H1 (cell line): ENCODE data around the gene NAA38. TPM values are rescaled to one million over a fixed set of nuclear protein-coding genes. Genes with fewer than 3 reads are reported as not detected.

Experiments
- ASH2L ChIP-seq: fragments of 200-600, 300-600 bp; sonication (generic); IDR thresholded peaks from one replicate; pipeline ENCODE4 v1.7.1; 2017; ENCODE audit warnings: low read length
- BACH1 ChIP-seq: IDR thresholded peaks from 2 replicates; pipeline ENCODE4 v1.6.1; 2012; ENCODE audit warnings: low read length, improper control_type of control experiment
- CBX5 ChIP-seq: fragments of 300-800, 300-1000 bp; sonication (generic); IDR thresholded peaks from 2 replicates; pipeline ENCODE4 v1.7.1; 2016; ENCODE audit warnings: antibody characterized with exemption, low read length, low read depth
- CTBP2 ChIP-seq: IDR thresholded peaks from 2 replicates; pipeline ENCODE4 v1.7.0; 2011; ENCODE audit warnings: borderline replicate concordance, mild to moderate bottlenecking, moderate library complexity, mixed read lengths, low read length; ENCODE audit not compliant: insufficient read depth, insufficient read length
- CTCF ChIP-seq, 3 experiments: IDR thresholded peaks; 1 replicate in 2 of 3; 2 replicates in 1 of 3; pipeline versions ENCODE4 v1.5.1 to v1.6.1; 2011; ENCODE audit warnings: low read length in 3 of 3, mild to moderate bottlenecking in 3 of 3, inconsistent platforms in 2 of 3, low read depth in 1 of 3, moderate library complexity in 1 of 3; ENCODE audit not compliant: insufficient read depth in 1 of 3; ENCODE audit errors: control extremely low read depth in 1 of 3
- EZH2 ChIP-seq: fragments of 200-600 bp; sonication (generic); IDR thresholded peaks from 2 replicates; pipeline ENCODE4 v1.7.1; 2012; ENCODE audit warnings: low read depth, mild to moderate bottlenecking, moderate library complexity, low read length, inconsistent platforms; ENCODE audit not compliant: severe bottlenecking
- HDAC2 ChIP-seq, 2 experiments: fragments of 300-600 bp in 1 of 2; sonication (generic) in 1 of 2; IDR thresholded peaks; 2 replicates each; pipeline ENCODE4 v1.6.1; 2011 to 2012; ENCODE audit warnings: low read depth in 2 of 2, low read length in 2 of 2, mild to moderate bottlenecking in 2 of 2, moderate library complexity in 2 of 2, borderline replicate concordance in 1 of 2, inconsistent platforms in 1 of 2
- KDM5A ChIP-seq: fragments of 200-600 bp; IDR thresholded peaks from 2 replicates; pipeline ENCODE4 v1.7.1; 2012; ENCODE audit warnings: mild to moderate bottlenecking, low read length, inconsistent platforms, mixed read lengths
- NANOG ChIP-seq: IDR thresholded peaks from 2 replicates; pipeline ENCODE4 v1.6.1; 2011; ENCODE audit warnings: low read length, low read depth, mild to moderate bottlenecking, inconsistent platforms; ENCODE audit not compliant: insufficient read depth, poor library complexity, severe bottlenecking
- NRF1 ChIP-seq: IDR thresholded peaks from 2 replicates; pipeline ENCODE4 v1.6.1; 2011; ENCODE audit warnings: mild to moderate bottlenecking, low read depth, low read length, improper control_type of control experiment
- PHF8 ChIP-seq: fragments of 200-600 bp; sonication (generic); conservative IDR thresholded peaks from 2 replicates; pipeline ENCODE4 v1.7.1; 2012; ENCODE audit warnings: low read depth, mild to moderate bottlenecking, inconsistent platforms, low read length, moderate library complexity
- POLR2A ChIP-seq, 2 experiments: IDR thresholded peaks; 1 replicate in 1 of 2; 2 replicates in 1 of 2; pipeline ENCODE4 v1.6.1; 2011; ENCODE audit warnings: low read depth in 2 of 2, low read length in 2 of 2, mild to moderate bottlenecking in 2 of 2; ENCODE audit errors: control extremely low read depth in 1 of 2
- RBBP5 ChIP-seq: IDR thresholded peaks from 2 replicates; pipeline ENCODE4 v1.7.1; 2012; ENCODE audit warnings: low read depth, mild to moderate bottlenecking, inconsistent platforms, low read length, moderate library complexity, borderline replicate concordance
- RFX5 ChIP-seq: IDR thresholded peaks from 2 replicates; pipeline ENCODE4 v1.6.1; 2011; ENCODE audit warnings: low read depth, low read length, improper control_type of control experiment, borderline replicate concordance
- RXRA ChIP-seq: IDR thresholded peaks from 2 replicates; pipeline ENCODE4 v1.6.1; 2011; ENCODE audit warnings: low read depth, mild to moderate bottlenecking, low read length, moderate library complexity; ENCODE audit not compliant: insufficient read depth
- SP1 ChIP-seq: IDR thresholded peaks from 2 replicates; pipeline ENCODE4 v1.6.1; 2011; ENCODE audit warnings: low read depth, low read length
- SP4 ChIP-seq: IDR thresholded peaks from 2 replicates; pipeline ENCODE4 v1.6.1; 2012; ENCODE audit warnings: low read length, inconsistent platforms
- TCF12 ChIP-seq: IDR thresholded peaks from 2 replicates; pipeline ENCODE4 v1.6.1; 2011; ENCODE audit warnings: low read depth, mild to moderate bottlenecking, low read length
- TEAD4 ChIP-seq: IDR thresholded peaks from 2 replicates; pipeline ENCODE4 v1.6.1; 2012; ENCODE audit warnings: low read depth, low read length, inconsistent platforms, mixed read lengths
- YY1 ChIP-seq: IDR thresholded peaks from 2 replicates; pipeline ENCODE4 v1.6.1; 2011; ENCODE audit warnings: low read depth, mild to moderate bottlenecking, low read length
- ZNF274 ChIP-seq: IDR thresholded peaks from 2 replicates; pipeline ENCODE4 v1.7.0; 2012; ENCODE audit warnings: low read length, borderline replicate concordance; ENCODE audit errors: extremely low read depth
- polyA plus RNA-seq, 7 experiments: library from polyadenylated mRNA; depleted of rRNA in 3 of 7; stranded (reverse) in 5 of 7; unstranded in 2 of 7; fragments of >200 nt in 5 of 7; fragments of 200-250 nt in 2 of 7; gene quantifications; 1 replicate in 5 of 7; 2 replicates in 1 of 7; 4 replicates in 1 of 7; pipeline versions ENCODE4 v1.2.1 to v1.2.3, GENCODE V29; 2011 to 2013; ENCODE audit warnings: missing spikeins in 2 of 7, mixed read lengths in 2 of 7
- total RNA-seq: library from RNA; stranded (reverse); fragmentation: NEBNext Ultra II Directional; extraction: Animal tissue kit (Norgen Biotek cat#: 25700); gene quantifications from 2 replicates; pipeline ENCODE4 v1.2.1, GENCODE V29; 2021

The NAA38 gene
- total and polyA plus RNA-seq, 2 of the 8 experiments (the other 6 are each of a cell fraction or from before 2014, with no cell fraction given): 30.2 to 109 TPM

DNA sequence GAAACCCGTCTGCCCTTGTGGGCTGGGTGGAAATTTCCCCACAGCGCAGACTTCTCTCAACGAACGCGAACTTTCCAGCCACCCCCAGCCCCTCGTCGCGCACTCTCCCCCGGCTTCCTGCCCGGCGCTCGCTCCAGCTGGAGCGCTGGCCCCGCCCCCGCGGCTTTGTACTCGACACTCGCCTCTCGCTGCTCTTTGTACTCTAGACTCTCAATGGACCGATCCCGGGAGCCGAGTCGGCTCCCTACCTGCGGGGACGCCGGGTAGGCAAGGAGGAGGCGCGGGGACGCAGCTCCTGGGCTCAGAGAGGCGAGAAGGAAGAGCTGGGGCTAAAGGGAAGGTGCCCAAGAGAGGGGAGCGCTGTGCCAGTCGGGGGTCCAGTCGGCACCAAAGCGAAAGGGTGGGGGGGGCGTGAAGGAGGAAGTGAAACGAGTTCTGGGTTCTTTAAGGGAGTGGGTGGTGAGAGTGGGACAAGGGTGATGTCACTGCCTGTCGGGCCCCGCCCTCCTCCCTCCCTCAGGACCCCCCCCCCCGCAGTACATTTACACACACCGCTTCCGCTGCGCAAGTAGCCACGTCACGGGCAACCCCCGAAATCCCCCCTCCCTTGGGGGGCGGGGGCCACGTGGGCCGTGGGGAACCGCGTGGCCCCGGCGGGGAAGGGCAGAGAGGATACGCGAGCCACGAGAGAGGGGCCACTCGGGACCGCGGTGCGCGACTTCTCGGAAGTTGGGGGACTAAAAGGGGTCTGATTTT lies 13.6 kb downstream of the NAA38 start (continued):
- TF ChIP-seq RXRA: no peak
- 0 out of 2 replicates have a peak, but pooled peaks have one; percentile 8 for TF ChIP-seq SP1
- no peak for TF ChIP-seq RFX5
- peak; percentile 74 for TF ChIP-seq CTBP2
- TF ChIP-seq HDAC2 (IDR thresholded peaks at IDR 0.05; ENCODE audit: borderline replicate concordance in 1 of 2, low read depth in 2 of 2, low read length in 2 of 2): peak in 1 of 2 experiments; percentile 42; a peak in 1 of 4 replicates
- no peak for TF ChIP-seq NRF1
- TF ChIP-seq POLR2A (IDR thresholded peaks at IDR 0.05; ENCODE audit: control extremely low read depth in 1 of 2, low read depth in 2 of 2, low read length in 2 of 2): no peak; a peak in 1 of 3 replicates
- TF ChIP-seq EZH2: peak; percentile 15
- peak; percentile 37 for TF ChIP-seq ASH2L
- TF ChIP-seq SP4: peak; percentile 27; the same call in 1 of the 2 replicates
- no peak for TF ChIP-seq KDM5A
- TF ChIP-seq NANOG: peak; percentile 47
- peak; percentile 64; the same call in 1 of the 2 replicates for TF ChIP-seq BACH1
- no peak for TF ChIP-seq CTCF (IDR thresholded peaks at IDR 0.05; ENCODE audit: control extremely low read depth in 1 of 3, insufficient read depth in 1 of 3, low read depth in 1 of 3, low read length in 3 of 3)
- TF ChIP-seq YY1: no peak
- peak; percentile 2; the same call in 1 of the 2 replicates for TF ChIP-seq PHF8
- TF ChIP-seq RBBP5: no peak
- TF ChIP-seq CBX5: no peak
- TF ChIP-seq TEAD4: no peak
- no peak for TF ChIP-seq ZNF274
- no peak for TF ChIP-seq TCF12
- TF ChIP-seq, all 59 proteins: peak for 10
